K562 (cell line): ENCODE data around the gene DSE. TPM values are rescaled to one million over a fixed set of nuclear protein-coding genes. Genes with fewer than 3 reads are reported as not detected.

Experiments used
- ATAC-seq: fragments of 200-7000 bp; cut with Tn5 transposase; 3 replicates; pipeline ENCODE4 v1.9.1; 2020; ENCODE audit warnings: moderate library complexity
- BruUV-seq: library from RNA; stranded (reverse); fragments of 400-500 nt; replicated peaks from 2 replicates; lab custom pipeline; 2021; lab: Mats Ljungman, UMichigan
- CTCF ChIA-PET: fragments of 300-600 bp; formaldehyde crosslinking; extraction: SDS; loops from one replicate; lab custom pipeline; 2021; ENCODE audit warnings: low intra/inter-chr PET ratio; lab: Yijun Ruan, JAX
- POLR2A ChIA-PET: fragments of 300-600, 350-650 bp; sonication (Branson Sonifier 250); formaldehyde crosslinking; extraction: SDS; loops from one replicate; lab custom pipeline; 2021; ENCODE audit warnings: antibody characterized with exemption, inconsistent platforms; lab: Yijun Ruan, JAX
- DNase-seq, 4 experiments: peaks; one replicate each; pipeline versions ENCODE4 v3.0.0 to v3.0.0-alpha.2; 2011 to 2018; ENCODE audit warnings: low spot score in 3 of 4, mixed read lengths in 3 of 4; ENCODE audit errors: extremely low read depth in 1 of 4
- FAIRE-seq: peaks from 2 replicates; lab custom pipeline; 2011; peaks lifted over from hg19 to GRCh38; lab: Jason Lieb, UNC
- H2AFZ ChIP-seq: 2 replicates; pipeline ENCODE4 v1.6.0; 2011; ENCODE audit warnings: low read depth, low read length, control low read depth, inconsistent platforms
- H3K27ac ChIP-seq: fragments of 200-600 bp; 3 replicates; pipeline ENCODE4 v1.8.0; 2011; ENCODE audit warnings: low read depth, mild to moderate bottlenecking, control low read depth, inconsistent platforms, low read length, moderate library complexity, mixed read lengths; ENCODE audit errors: extremely low read depth
- H3K27me3 ChIP-seq, 2 experiments: fragments of 300-600 bp in 1 of 2; 2 replicates in 1 of 2; 3 replicates in 1 of 2; pipeline versions ENCODE4 v1.6.0 to v1.8.0; 2011; ENCODE audit warnings: inconsistent platforms in 2 of 2, low read length in 2 of 2, mild to moderate bottlenecking in 1 of 2, mixed read lengths in 1 of 2, moderate library complexity in 1 of 2; ENCODE audit not compliant: control insufficient read depth in 2 of 2, insufficient read depth in 2 of 2
- H3K36me3 ChIP-seq: fragments of 300-600 bp; 3 replicates; pipeline ENCODE4 v1.8.0; 2011; ENCODE audit warnings: mild to moderate bottlenecking, low read length, inconsistent platforms; ENCODE audit not compliant: control insufficient read depth, insufficient read depth
- H3K4me1 ChIP-seq, 2 experiments: fragments of 200-600 bp in 1 of 2; replicated peaks in 1 of 2; 2 replicates in 1 of 2; 3 replicates in 1 of 2; pipeline versions ENCODE4 v1.5.1 to v1.8.0; 2011; ENCODE audit warnings: inconsistent platforms in 2 of 2, low read length in 2 of 2, mild to moderate bottlenecking in 1 of 2, mixed read lengths in 1 of 2, moderate library complexity in 1 of 2; ENCODE audit not compliant: control insufficient read depth in 2 of 2, insufficient read depth in 2 of 2
- H3K4me2 ChIP-seq: 2 replicates; pipeline ENCODE4 v1.6.1; 2011; ENCODE audit warnings: low read length, control low read depth, inconsistent platforms, mixed read lengths; ENCODE audit not compliant: insufficient read depth
- H3K4me3 ChIP-seq: fragments of 200-600 bp; sonication (generic), shearing (Covaris generic); 2 replicates; pipeline ENCODE4 v1.5.1; 2016; ENCODE audit warnings: control low read depth, inconsistent platforms
- H3K79me2 ChIP-seq: fragments of 200-600 bp; 3 replicates; pipeline ENCODE4 v1.8.0; 2011; ENCODE audit warnings: low read length, inconsistent platforms; ENCODE audit not compliant: control insufficient read depth, insufficient read depth
- H3K9ac ChIP-seq, 2 experiments: 2 replicates each; pipeline versions ENCODE4 v1.6.0 to v1.6.1; 2011; ENCODE audit warnings: low read depth in 2 of 2, low read length in 2 of 2, control low read depth in 1 of 2, inconsistent platforms in 1 of 2, mild to moderate bottlenecking in 1 of 2, mixed read lengths in 1 of 2; ENCODE audit not compliant: insufficient read depth in 1 of 2
- H3K9me1 ChIP-seq: one replicate; pipeline ENCODE4 v1.6.0; 2011; ENCODE audit warnings: inconsistent platforms, mild to moderate bottlenecking, low read length, moderate library complexity; ENCODE audit not compliant: control insufficient read depth, insufficient read depth
- H3K9me3 ChIP-seq: replicated peaks from 2 replicates; pipeline ENCODE4 v1.5.1; 2011; ENCODE audit warnings: low read depth, low read length, inconsistent platforms; ENCODE audit not compliant: control insufficient read depth, insufficient read depth
- H4K20me1 ChIP-seq: replicated peaks from 2 replicates; pipeline ENCODE4 v1.6.1; 2011; ENCODE audit warnings: low read length, inconsistent platforms, mixed read lengths; ENCODE audit not compliant: control insufficient read depth, insufficient read depth
- AFF4 ChIP-seq: sonication (generic); formaldehyde crosslinking; IDR thresholded peaks from 2 replicates; pipeline ENCODE4 v1.8.0; 2023; ENCODE audit warnings: mild to moderate bottlenecking, missing genetic modification reagents
- E4F1 ChIP-seq: fragments of 250-450 bp; sonication (Bioruptor Pico); IDR thresholded peaks from 2 replicates; pipeline ENCODE4 v1.5.0; 2021; ENCODE audit warnings: mild to moderate bottlenecking, borderline replicate concordance
- GABPA ChIP-seq: fragments of 200-800 bp; sonication (Bioruptor generic); conservative IDR thresholded peaks from 2 replicates; pipeline ENCODE4 v1.6.1; 2016; ENCODE audit warnings: low read depth, missing genetic modification characterization, missing compliant biosample characterization
- KLF1 ChIP-seq: fragments of 450-650 bp; IDR thresholded peaks from 2 replicates; pipeline ENCODE4 v1.6.1; 2016; ENCODE audit warnings: missing genetic modification characterization, missing compliant biosample characterization
- MBD1 ChIP-seq: fragments of 250-450 bp; sonication (Bioruptor Pico); IDR thresholded peaks from 2 replicates; pipeline ENCODE4 v1.8.0; 2022; ENCODE audit warnings: inconsistent platforms
- NCOA4 ChIP-seq: fragments of 450-650 bp; IDR thresholded peaks from 2 replicates; pipeline ENCODE4 v1.6.1; 2018; ENCODE audit warnings: mild to moderate bottlenecking; ENCODE audit not compliant: partially characterized antibody
- OTX1 ChIP-seq: fragments of 450-650 bp; formaldehyde crosslinking; IDR thresholded peaks from 2 replicates; pipeline ENCODE4 v1.4.0; 2022; ENCODE audit warnings: mild to moderate bottlenecking
- TAF1 ChIP-seq: IDR thresholded peaks from 2 replicates; pipeline ENCODE4 v1.6.1; 2011; ENCODE audit warnings: mild to moderate bottlenecking, low read length, moderate library complexity; ENCODE audit not compliant: insufficient read depth, control insufficient read depth, severe bottlenecking; ENCODE audit errors: extremely low read depth
- ZBTB43 ChIP-seq: sonication (generic); formaldehyde crosslinking; IDR thresholded peaks from 2 replicates; pipeline ENCODE4 v1.8.0; 2023; ENCODE audit warnings: mild to moderate bottlenecking, missing genetic modification reagents
- ZNF124 ChIP-seq: sonication (generic); formaldehyde crosslinking; IDR thresholded peaks from 2 replicates; pipeline ENCODE4 v1.8.1; 2022; ENCODE audit warnings: missing genetic modification reagents
- ZNF583 ChIP-seq: fragments of 250-450 bp; sonication (Bioruptor Pico); IDR thresholded peaks from 2 replicates; pipeline ENCODE4 v1.4.0; 2020
- WGBS: fragments of 100-300 bp; shearing (Covaris generic); methylation state at CpG from one replicate; pipeline ENCODE4 v1.1.6; 2016; ENCODE audit warnings: low coverage, mixed read lengths; ENCODE audit not compliant: insufficient coverage; ENCODE audit errors: missing lambda C conversion rate; 5-methylcytosine and 5-hydroxymethylcytosine counted together
- in situ Hi-C: fragments of 300-500 bp; cut with MboI; formaldehyde crosslinking; loops from 4 replicates; pipeline ENCODE4 v1.15.0; 2018; ENCODE audit warnings: inconsistent platforms, mixed read lengths
- intact Hi-C: fragments of 100-400 bp; cut with micrococcal nuclease; formaldehyde crosslinking; loops from 2 replicates; pipeline ENCODE4 v1.14.2; 2022
- polyA plus RNA-seq, 8 experiments: library from polyadenylated mRNA; depleted of rRNA in 4 of 8; stranded (reverse) in 5 of 8; unstranded in 3 of 8; fragments of >200 nt; fragmentation: Nextera tagmentation in 2 of 8; fragmentation: Illumina TruSeq in 1 of 8; extraction: Ambion mirVana in 2 of 8; extraction: Trizol in 1 of 8; gene quantifications; 2 replicates each; pipeline versions ENCODE4 v1.2.1 to v1.2.3, GENCODE V29; 2011 to 2014; ENCODE audit warnings: inconsistent platforms in 1 of 8, missing spikeins in 1 of 8
- total RNA-seq, 7 experiments: library from RNA; depleted of rRNA in 6 of 7; stranded (reverse); fragments of >200 nt in 6 of 7; fragmentation: Illumina TruSeq in 2 of 7; extraction: Trizol in 2 of 7; gene quantifications; 2 replicates each; pipeline versions ENCODE4 v1.2.1 to v1.2.3, GENCODE V29; 2011 to 2021; ENCODE audit warnings: low replicate concordance in 1 of 7

Gene DSE
- total and polyA plus RNA-seq, 9 of the 15 experiments (the other 6 are each of a cell fraction or from before 2014, with no cell fraction given), result 0.49 to 1.7 (median 0.79) TPM

GRCh38 chr6:116420341-116420740, 49.6 kb downstream of the DSE start (continued):
- TF ChIP-seq GABPA (tag) (no peak), ZNF583 (no peak), MBD1 (CRISPR knock-in tag) (no peak), TAF1 (no peak)

GRCh38 chr6:116422238-116422637, 51.5 kb downstream of the DSE start:
- no peaks in the 10 kb centered on the region for H3K9me1 ChIP-seq
- no peaks in the 10 kb centered on the region for H3K4me1 ChIP-seq
- no peak overlapping the region for H2AFZ ChIP-seq
- H3K4me2 ChIP-seq, result no peak overlapping the region
- H3K79me2 ChIP-seq, result no peaks in the 10 kb centered on the region
- ChIA-PET CTCF (no interaction called here), POLR2A (interaction anchor here (1.0 kb wide), 1 partner anchor 12 kb away, joined by 3 read pairs; no protein-coding TSS in a partner anchor)
- no peak overlapping the region for H3K27ac ChIP-seq
- H3K9me3 ChIP-seq, result no peaks in the 10 kb centered on the region
- intact Hi-C loops (no loop called here), in situ Hi-C loops (no loop called here)
- no peak for DNase-seq
- no peak for ATAC-seq
- H3K27me3 ChIP-seq, result peaks cover 0 to 3% of the 10 kb centered on the region in 2 experiments; a peak in 2 of 5 replicates
- no TSS peak for BruUV-seq
- H3K36me3 ChIP-seq, result no peaks in the 10 kb centered on the region
- no peak overlapping the region for H3K9ac ChIP-seq
- no peak for TF ChIP-seq E4F1
- TF ChIP-seq ZNF124 (CRISPR knock-in tag), result no peak
- TF ChIP-seq ZBTB43 (CRISPR knock-in tag), result no peak
- TF ChIP-seq AFF4, result no peak
- no peak for TF ChIP-seq KLF1 (tag)
- TF ChIP-seq OTX1 (CRISPR knock-in tag), result no peak
- no peak for TF ChIP-seq NCOA4
- 9% methylated on average over 3 of the region's 3 CpGs for WGBS
- no peak for FAIRE-seq
- H4K20me1 ChIP-seq, result no peaks in the 10 kb centered on the region
- no peak overlapping the region for H3K4me3 ChIP-seq
